ENCODE data around the gene RAB35. TPM values are rescaled to one million over a fixed set of nuclear protein-coding genes. Genes with fewer than 3 reads are reported as not detected.

RAB35 gene
- total RNA-seq, 1 donor from 2014 or later, result 30.9 TPM

DNA sequence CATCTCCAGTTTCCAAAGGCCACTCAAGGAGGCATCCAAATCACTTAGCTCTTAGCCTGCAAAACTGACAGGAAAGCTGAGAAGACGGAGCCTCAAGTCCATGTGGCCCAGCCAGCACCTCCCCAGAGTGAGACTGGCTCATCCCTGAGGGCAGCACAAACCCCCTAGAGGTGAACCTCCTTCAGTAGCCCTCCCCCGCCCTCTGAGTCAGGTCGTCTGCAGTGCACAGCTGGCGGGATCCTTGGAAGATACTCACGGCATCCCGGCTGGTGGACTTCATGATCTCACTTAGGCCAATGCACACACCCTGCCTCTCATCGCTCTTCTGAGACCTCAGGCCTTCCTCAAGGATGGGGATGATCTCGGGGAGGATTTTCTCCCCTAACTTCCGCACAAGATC, 24.1 kb upstream of the RAB35 start:
- peaks cover 15 to 94% of the 10 kb centered on the region in 2 donors for H3K36me3 ChIP-seq
- H3K4me1 ChIP-seq, result no peaks in the 10 kb centered on the region
- no peaks in the 10 kb centered on the region for H3K27me3 ChIP-seq
- H3K9me3 ChIP-seq, result no peaks in the 10 kb centered on the region
- TF ChIP-seq POLR2A (IDR thresholded peaks at IDR 0.05) (no peak), POLR2AphosphoS5 (IDR thresholded peaks at IDR 0.05; ENCODE audit: insufficient read depth in 1 of 2, low read depth in 1 of 2) (no peak)
- TF ChIP-seq, protein P1, sequence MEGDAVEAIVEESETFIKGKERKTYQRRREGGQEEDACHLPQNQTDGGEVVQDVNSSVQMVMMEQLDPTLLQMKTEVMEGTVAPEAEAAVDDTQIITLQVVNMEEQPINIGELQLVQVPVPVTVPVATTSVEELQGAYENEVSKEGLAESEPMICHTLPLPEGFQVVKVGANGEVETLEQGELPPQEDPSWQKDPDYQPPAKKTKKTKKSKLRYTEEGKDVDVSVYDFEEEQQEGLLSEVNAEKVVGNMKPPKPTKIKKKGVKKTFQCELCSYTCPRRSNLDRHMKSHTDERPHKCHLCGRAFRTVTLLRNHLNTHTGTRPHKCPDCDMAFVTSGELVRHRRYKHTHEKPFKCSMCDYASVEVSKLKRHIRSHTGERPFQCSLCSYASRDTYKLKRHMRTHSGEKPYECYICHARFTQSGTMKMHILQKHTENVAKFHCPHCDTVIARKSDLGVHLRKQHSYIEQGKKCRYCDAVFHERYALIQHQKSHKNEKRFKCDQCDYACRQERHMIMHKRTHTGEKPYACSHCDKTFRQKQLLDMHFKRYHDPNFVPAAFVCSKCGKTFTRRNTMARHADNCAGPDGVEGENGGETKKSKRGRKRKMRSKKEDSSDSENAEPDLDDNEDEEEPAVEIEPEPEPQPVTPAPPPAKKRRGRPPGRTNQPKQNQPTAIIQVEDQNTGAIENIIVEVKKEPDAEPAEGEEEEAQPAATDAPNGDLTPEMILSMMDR (IDR thresholded peaks at IDR 0.05), result no peak
- H3K27ac ChIP-seq, result no peak overlapping the region
- DNase-seq (ENCODE audit: extremely low spot score in 2 of 2), result no peak
- intact Hi-C loops (cut with DNase I), result no loop called here
- H3K4me3 ChIP-seq, result no peak overlapping the region

GRCh38 chr12:120139958-120140357, 23.4 kb upstream of the RAB35 start:
- DNase-seq (ENCODE audit: extremely low spot score in 2 of 2), result no peak
- no peak overlapping the region for H3K27ac ChIP-seq
- no peaks in the 10 kb centered on the region for H3K9me3 ChIP-seq
- TF ChIP-seq, protein P1 (IDR thresholded peaks at IDR 0.05), result no peak
- no peak for TF ChIP-seq POLR2AphosphoS5 (IDR thresholded peaks at IDR 0.05; ENCODE audit: insufficient read depth in 1 of 2, low read depth in 1 of 2)
- TF ChIP-seq POLR2A (IDR thresholded peaks at IDR 0.05), result no peak
- no peak overlapping the region for H3K4me3 ChIP-seq
- H3K27me3 ChIP-seq, result no peaks in the 10 kb centered on the region
- peaks cover 19 to 93% of the 10 kb centered on the region in 2 donors for H3K36me3 ChIP-seq
- H3K4me1 ChIP-seq, result no peaks in the 10 kb centered on the region
- intact Hi-C loops (cut with DNase I), result no loop called here

DNA sequence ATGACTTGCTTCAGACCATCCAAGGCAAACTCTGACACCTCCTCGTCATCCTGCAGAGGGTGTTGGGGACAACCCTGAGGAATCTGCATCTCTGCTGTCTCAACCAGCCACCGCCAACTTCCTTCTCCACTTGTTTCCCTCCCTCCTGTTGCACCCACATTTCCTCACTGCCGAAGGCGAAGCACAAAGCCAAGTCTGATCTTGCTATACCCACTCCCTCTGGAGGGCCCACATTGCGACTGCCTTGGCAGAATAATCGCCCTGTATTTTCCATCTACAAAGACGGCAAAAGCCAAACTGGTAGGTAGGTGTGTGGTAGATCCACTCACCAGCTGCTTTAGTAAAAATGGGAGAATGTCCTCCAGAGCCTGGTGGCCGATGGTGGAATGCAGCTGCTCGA, 21.8 kb upstream of the RAB35 start:
- TF ChIP-seq, protein P1 (IDR thresholded peaks at IDR 0.05), result no peak
- TF ChIP-seq POLR2A (IDR thresholded peaks at IDR 0.05), result no peak
- peaks cover 19 to 97% of the 10 kb centered on the region in 2 donors for H3K36me3 ChIP-seq

GRCh38 chr12:120137833-120138232, 21.3 kb upstream of the RAB35 start:
- H3K9me3 ChIP-seq, result no peaks in the 10 kb centered on the region
- no peak overlapping the region for H3K27ac ChIP-seq
- H3K4me3 ChIP-seq, result no peak overlapping the region
- intact Hi-C loops (cut with DNase I), result no loop called here
- no peaks in the 10 kb centered on the region for H3K27me3 ChIP-seq
- DNase-seq (ENCODE audit: extremely low spot score in 2 of 2), result no peak
- H3K4me1 ChIP-seq, result no peaks in the 10 kb centered on the region
- TF ChIP-seq POLR2A (IDR thresholded peaks at IDR 0.05), result no peak
- no peak for TF ChIP-seq POLR2AphosphoS5 (IDR thresholded peaks at IDR 0.05; ENCODE audit: insufficient read depth in 1 of 2, low read depth in 1 of 2)
- TF ChIP-seq, protein P1 (IDR thresholded peaks at IDR 0.05), result no peak
- peaks cover 19 to 97% of the 10 kb centered on the region in 2 donors for H3K36me3 ChIP-seq

More for the DNA sequence above, 21.8 kb upstream of the RAB35 start:
- Histone ChIP-seq H3K4me3 (no peak overlapping the region), H3K9me3 (no peaks in the 10 kb centered on the region), H3K27me3 (no peaks in the 10 kb centered on the region), H3K27ac (no peak overlapping the region), H3K4me1 (no peaks in the 10 kb centered on the region)
- no peak for DNase-seq (ENCODE audit: extremely low spot score in 2 of 2)
- intact Hi-C loops (cut with DNase I), result no loop called here

- H3K27me3 ChIP-seq, result no peaks in the 10 kb centered on the region
- peaks cover 13 to 97% of the 10 kb centered on the region in 2 donors for H3K36me3 ChIP-seq
- no peak overlapping the region for H3K4me3 ChIP-seq
- no peaks in the 10 kb centered on the region for H3K4me1 ChIP-seq
- intact Hi-C loops (cut with DNase I), result no loop called here
- no peak overlapping the region for H3K27ac ChIP-seq
- TF ChIP-seq, protein P1 (IDR thresholded peaks at IDR 0.05), result no peak
- TF ChIP-seq POLR2A (IDR thresholded peaks at IDR 0.05) (no peak), POLR2AphosphoS5 (IDR thresholded peaks at IDR 0.05; ENCODE audit: insufficient read depth in 1 of 2, low read depth in 1 of 2) (no peak)
- H3K9me3 ChIP-seq, result no peaks in the 10 kb centered on the region
- DNase-seq (ENCODE audit: extremely low spot score in 2 of 2), result no peak
These were observed 19.7 kb upstream of the RAB35 start for GRCh38 chr12:120136093-120136770.

Data from vagina (tissue), 2 donors.